HCT116 (cell line): Measurements from ENCODE around the gene BAHD1. TPM values are rescaled to one million over a fixed set of nuclear protein-coding genes. Genes with fewer than 3 reads are reported as not detected.

Experiments
- CEBPB ChIP-seq: IDR thresholded peaks from 2 replicates; pipeline ENCODE4 v1.6.1; 2012; ENCODE audit warnings: low read depth
- ELF1 ChIP-seq: IDR thresholded peaks from 2 replicates; pipeline ENCODE4 v1.6.1; 2012; ENCODE audit warnings: low read depth, borderline replicate concordance
- EZH2phosphoT487 ChIP-seq: fragments of 200-600 bp; IDR thresholded peaks from 2 replicates; pipeline ENCODE4 v1.6.1; 2018; ENCODE audit warnings: antibody characterized with exemption, borderline replicate concordance
- FOSL1 ChIP-seq: IDR thresholded peaks from 2 replicates; pipeline ENCODE4 v1.6.1; 2012; ENCODE audit warnings: low read depth
- JUND ChIP-seq: IDR thresholded peaks from 2 replicates; pipeline ENCODE4 v1.6.1; 2012
- POLR2A ChIP-seq: IDR thresholded peaks from 2 replicates; pipeline ENCODE4 v1.7.0; 2011; ENCODE audit warnings: borderline replicate concordance; ENCODE audit not compliant: insufficient read depth, insufficient read length; ENCODE audit errors: extremely low read depth
- SIN3A ChIP-seq: IDR thresholded peaks from 2 replicates; pipeline ENCODE4 v1.6.1; 2012; ENCODE audit warnings: low read depth
- ZFX ChIP-seq: fragments of 450-650 bp; IDR thresholded peaks from 2 replicates; pipeline ENCODE4 v1.6.1; 2017
- ZNF274 ChIP-seq: fragments of 200-500 bp; sonication (Bioruptor generic); IDR thresholded peaks from 2 replicates; pipeline ENCODE4 v1.6.1; 2014; ENCODE audit warnings: mild to moderate bottlenecking, low read depth, low read length, inconsistent platforms
- total RNA-seq: library from RNA; stranded (reverse); gene quantifications from one replicate; pipeline ENCODE4 v1.2.1, GENCODE V29; 2021; ENCODE audit not compliant: unreplicated experiment
- TF ChIP-seq, protein P1 (sequence below): IDR thresholded peaks from 2 replicates; pipeline ENCODE4 v1.6.1; 2012
- TF ChIP-seq, protein P2 (sequence below): IDR thresholded peaks from 2 replicates; pipeline ENCODE4 v1.6.1; 2012; ENCODE audit warnings: low read depth

The BAHD1 gene
- total RNA-seq, 1 experiment from 2014 or later: 25.0 TPM

DNA sequence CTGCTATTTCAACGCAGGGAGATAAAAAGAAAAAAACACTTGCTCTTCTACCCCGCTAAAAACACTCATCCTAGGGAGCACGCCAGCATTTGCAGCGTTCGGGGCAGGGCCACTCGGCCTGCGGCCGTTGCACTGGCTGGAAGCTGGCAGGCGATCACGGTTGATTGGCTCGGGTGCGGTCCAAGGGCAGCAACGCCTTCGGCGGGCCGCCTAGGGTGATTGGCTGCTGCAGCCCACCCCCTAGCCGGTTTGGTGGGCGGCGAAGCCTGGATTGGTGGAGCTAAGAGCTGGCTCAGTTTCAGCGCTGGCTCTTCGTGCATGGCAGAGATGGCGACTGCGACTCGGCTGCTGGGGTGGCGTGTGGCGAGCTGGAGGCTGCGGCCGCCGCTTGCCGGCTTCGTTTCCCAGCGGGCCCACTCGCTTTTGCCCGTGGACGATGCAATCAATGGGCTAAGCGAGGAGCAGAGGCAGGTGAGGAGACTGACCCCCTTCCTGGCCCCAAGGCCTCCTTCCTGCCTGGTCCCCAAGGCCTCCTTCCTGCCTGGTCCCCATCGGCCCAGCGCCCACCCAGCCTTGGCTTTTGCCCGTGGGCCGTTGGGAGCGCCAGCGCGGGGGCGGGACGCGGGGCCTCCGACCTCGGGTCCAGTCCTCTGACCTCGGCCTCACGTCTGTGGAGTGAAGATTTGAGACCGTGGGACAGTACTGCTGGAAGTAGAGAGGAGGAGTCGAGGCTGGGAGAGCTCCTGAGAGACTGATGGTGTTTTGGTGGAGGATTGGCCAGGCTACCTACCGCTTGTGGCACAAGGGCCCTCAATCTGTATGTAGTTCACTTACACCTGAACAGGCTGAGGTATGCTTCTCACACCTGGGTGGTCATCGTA is 35.0 kb upstream of the BAHD1 start, which contains the start of gene IVD (continued):
- TF ChIP-seq FOSL1 (no peak), SIN3A (peak; percentile 41; the same call in 1 of the 2 replicates), POLR2A (peak; percentile 65), ZNF274 (no peak), ZFX (peak; percentile 93), ELF1 (no peak), CEBPB (no peak), JUND (no peak), EZH2phosphoT487 (no peak)
- TF ChIP-seq, protein P1, sequence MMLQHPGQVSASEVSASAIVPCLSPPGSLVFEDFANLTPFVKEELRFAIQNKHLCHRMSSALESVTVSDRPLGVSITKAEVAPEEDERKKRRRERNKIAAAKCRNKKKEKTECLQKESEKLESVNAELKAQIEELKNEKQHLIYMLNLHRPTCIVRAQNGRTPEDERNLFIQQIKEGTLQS: no peak
- TF ChIP-seq, protein P2, sequence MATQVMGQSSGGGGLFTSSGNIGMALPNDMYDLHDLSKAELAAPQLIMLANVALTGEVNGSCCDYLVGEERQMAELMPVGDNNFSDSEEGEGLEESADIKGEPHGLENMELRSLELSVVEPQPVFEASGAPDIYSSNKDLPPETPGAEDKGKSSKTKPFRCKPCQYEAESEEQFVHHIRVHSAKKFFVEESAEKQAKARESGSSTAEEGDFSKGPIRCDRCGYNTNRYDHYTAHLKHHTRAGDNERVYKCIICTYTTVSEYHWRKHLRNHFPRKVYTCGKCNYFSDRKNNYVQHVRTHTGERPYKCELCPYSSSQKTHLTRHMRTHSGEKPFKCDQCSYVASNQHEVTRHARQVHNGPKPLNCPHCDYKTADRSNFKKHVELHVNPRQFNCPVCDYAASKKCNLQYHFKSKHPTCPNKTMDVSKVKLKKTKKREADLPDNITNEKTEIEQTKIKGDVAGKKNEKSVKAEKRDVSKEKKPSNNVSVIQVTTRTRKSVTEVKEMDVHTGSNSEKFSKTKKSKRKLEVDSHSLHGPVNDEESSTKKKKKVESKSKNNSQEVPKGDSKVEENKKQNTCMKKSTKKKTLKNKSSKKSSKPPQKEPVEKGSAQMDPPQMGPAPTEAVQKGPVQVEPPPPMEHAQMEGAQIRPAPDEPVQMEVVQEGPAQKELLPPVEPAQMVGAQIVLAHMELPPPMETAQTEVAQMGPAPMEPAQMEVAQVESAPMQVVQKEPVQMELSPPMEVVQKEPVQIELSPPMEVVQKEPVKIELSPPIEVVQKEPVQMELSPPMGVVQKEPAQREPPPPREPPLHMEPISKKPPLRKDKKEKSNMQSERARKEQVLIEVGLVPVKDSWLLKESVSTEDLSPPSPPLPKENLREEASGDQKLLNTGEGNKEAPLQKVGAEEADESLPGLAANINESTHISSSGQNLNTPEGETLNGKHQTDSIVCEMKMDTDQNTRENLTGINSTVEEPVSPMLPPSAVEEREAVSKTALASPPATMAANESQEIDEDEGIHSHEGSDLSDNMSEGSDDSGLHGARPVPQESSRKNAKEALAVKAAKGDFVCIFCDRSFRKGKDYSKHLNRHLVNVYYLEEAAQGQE: no peak
